HG03066 (cell line): ENCODE data around the gene POU3F1.

Experiments
- ATAC-seq: cut with Tn5 transposase; IDR thresholded peaks from one replicate; pipeline ENCODE4 v1.9.1; 2021; ENCODE audit warnings: low read depth; ENCODE audit not compliant: unreplicated experiment

POU3F1 gene

DNA sequence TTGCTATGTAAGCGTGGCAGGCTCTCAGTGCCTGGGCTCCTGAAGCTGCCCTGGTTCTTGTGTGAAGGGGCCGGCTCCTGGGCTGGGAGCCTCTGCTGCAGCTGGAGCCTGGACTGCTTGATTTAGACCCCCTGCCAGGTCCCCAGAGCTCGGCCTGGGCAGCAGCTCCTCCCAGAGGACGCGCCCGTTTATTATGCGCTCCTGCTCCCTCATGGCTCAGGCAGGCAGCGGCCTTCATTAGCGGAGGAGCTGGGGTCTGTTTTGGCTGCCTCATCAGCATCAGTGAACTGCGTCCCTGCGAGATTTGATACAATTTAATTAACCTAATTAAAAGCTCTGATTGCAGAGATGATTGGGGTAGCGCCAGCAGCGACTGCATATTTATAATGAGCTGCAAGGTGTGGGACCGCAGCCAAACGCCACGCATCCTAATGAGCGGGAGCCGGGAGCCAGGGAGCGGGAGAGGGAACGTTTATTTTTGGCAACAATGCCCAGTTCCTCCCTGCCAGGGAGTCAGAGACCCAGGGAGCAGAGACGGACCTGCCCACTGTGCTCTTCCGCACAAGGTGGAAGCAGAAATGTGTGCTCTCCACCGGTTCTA, 17.4 kb downstream of the POU3F1 start:
- no peak for ATAC-seq

GRCh38 chr1:38028671-38029070, 17.9 kb downstream of the POU3F1 start:
- ATAC-seq, result no peak

DNA sequence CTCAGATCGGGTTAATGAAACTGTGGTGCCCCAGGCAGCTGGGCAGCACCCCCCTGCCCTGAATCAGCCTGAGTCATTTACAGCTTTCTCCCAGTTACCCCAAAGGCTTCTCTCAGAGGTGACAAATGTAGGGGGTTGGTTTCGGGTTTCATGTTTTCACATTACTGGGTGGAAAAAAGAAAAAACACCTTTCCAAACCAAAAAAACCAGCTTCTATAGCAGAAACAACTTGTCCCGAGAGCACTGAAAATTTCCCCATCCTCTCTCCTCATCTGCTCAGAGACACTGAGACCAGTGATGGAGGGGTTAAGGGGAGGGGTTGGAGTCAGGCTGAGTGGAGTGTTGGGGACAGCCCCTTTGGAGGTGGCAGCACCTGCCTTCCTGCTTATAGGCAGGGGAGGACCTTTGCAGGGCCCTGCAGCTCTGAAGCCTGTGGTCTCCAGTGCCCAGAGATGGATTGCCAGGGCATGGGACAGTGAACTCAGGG, 18.4 kb downstream of the POU3F1 start:
- ATAC-seq, result peak; percentile 80

DNA sequence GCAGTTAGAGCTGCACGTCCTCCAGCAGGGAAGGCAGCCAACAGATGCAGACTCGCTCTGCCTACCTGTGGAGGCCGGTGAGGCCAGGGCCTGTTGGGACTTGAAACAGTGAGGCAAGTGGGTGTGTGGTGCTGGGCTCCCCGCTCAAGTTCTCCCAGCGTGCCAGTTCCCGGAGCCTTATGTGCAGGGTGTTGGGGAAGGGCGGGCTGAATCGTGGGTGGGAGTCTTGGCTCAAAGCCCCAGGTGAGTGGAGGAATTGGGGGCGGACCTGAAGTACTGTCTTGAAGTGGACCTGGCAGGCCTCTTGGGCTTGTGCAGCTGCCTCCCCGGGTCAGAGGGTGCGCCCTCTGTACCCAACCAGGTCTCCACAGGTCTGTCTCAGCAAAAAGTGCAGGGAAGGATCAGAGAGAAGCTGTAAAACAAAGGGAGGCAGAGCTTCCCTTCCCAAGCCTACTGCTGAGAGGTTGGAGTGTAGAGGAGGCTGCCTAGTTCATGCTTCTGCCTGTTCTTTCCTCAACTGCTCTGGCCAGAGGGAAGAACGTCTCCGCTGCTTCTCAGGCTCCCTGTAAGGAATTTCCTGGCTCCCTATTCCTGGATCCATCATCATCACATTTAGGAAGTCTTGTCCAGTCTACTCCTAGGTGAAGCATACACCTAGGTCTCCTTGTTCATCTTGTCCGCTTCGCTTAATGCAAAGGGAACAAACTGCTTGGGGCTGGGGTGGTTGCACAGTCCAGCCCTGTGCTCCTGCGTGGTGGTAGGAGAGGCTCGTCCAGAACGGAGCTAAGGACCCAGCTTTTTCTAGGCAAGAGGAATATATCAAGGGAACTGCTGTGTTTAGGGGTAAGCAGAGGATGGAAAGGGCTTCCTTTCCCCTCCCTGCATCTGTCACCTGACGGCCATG, 19.1 kb downstream of the POU3F1 start:
- no peak for ATAC-seq

DNA sequence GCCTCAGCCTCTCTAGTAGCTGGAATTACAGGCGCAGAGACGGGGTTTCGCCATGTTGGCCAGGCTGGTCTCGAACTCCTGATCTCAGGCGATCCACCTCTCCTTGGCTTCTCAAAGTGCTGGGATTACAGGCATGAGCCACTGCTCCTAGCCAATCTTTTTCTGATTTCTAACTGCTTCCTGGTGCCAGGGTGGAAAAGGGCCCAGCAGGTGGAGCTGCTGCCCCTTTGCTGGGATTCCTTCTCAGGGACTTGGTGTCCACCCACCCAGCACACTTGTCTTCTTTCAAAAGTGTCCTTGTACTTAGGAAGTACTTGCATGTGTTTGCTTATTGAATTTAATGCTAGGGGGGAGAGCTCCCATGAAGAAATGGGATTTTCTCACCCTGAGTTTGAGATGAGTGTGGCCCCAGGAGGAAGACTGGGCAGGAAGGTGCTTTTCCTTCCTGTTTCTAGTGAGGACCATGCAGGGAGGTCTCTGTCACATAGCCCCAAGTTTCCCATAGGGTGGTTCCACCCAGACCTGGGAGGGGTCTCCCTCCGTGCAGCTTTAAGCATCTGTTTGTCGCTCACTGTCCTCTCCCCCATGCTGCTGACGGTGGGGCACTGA, 19.9 kb downstream of the POU3F1 start:
- no peak for ATAC-seq

DNA sequence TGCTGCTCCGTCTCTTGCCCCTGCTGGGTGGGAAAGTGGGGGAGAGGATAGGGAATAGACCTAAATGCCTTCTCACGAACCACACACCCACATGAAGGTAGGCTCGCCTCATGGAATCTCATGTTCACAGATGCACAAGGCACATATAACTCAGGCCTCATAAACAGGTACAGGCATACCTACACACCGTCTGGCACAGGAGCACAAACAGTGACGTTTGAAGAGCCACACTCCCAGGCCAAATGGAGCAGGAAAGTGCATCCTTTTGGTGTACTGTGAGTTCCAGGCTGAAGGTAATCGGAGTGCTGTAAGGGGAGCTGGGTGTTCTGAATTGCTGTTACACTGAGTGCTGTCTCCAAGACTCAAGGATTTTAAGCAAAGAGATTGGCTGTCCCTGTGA, 20.9 kb downstream of the POU3F1 start:
- ATAC-seq, result no peak

DNA sequence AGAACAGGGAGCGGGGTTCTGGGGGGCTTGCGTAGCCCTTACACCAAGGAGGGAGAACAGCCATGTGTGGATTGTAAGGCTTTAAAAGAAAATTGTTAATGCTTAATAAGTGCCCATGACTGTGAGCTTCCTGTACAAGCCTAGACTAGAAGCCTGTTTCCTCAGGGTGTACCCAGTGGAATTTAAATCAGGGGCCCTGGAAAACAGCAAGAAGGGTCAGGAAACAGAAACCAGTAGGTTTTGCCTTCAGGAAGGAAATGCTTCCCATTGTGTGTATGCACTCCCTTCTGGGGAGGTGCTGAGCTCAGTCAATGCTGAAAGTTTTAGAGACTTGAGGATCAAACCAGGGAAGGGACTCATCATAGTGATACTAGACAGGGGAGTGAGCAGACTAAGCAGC, 21.4 kb downstream of the POU3F1 start:
- ATAC-seq, result no peak

DNA sequence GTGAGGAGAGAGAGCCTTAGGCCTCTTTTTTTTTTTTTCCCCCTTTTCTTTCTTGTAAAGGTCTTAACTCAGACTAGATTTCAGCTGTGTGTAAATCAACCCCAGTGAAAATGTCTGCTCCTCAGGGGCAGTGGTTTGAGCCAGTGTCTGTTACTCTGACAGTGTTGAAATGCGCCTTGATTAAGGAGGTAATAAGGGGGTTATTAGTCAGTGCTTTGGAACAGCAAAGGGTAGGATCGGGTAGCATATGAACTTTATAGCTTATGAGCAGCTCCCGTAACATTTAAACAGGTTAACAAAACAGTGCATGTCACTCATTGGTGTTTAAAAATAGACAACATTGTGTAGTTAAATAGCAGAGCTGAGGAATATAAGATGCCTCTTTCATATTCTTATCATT, 23.8 kb downstream of the POU3F1 start:
- no peak for ATAC-seq

DNA sequence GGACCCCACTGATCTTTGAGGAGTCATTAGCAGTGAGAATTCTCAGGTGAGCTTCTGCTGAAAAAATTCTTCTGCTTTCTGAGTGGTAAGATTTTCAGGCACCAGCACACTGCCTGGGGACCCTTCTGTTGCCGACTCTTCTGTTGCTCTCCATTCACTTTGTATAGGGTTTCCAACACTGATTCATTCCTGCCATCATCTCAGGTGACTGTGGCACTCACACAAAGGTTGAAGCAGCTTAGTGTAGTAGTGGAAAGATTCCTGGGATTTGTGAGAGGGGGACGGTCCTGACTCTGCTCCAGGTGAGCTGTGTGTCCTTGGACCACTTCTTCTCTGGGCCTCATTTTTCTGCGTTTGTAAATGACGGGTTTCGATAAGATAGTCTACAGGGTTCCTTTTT, 24.6 kb downstream of the POU3F1 start:
- no peak for ATAC-seq

- ATAC-seq, result no peak
Measured at GRCh38 chr1:38020396-38020795, 26.2 kb downstream of the POU3F1 start.

GRCh38 chr1:38018864-38019343, 27.7 kb downstream of the POU3F1 start:
- no peak for ATAC-seq

GRCh38 chr1:38015978-38016725, 30.4 kb downstream of the POU3F1 start:
- ATAC-seq, result no peak

- ATAC-seq, result no peak
Measured at GRCh38 chr1:38014724-38015424, 31.7 kb downstream of the POU3F1 start.

- ATAC-seq, result no peak
Measured at GRCh38 chr1:38014171-38014570, 32.4 kb downstream of the POU3F1 start.

DNA sequence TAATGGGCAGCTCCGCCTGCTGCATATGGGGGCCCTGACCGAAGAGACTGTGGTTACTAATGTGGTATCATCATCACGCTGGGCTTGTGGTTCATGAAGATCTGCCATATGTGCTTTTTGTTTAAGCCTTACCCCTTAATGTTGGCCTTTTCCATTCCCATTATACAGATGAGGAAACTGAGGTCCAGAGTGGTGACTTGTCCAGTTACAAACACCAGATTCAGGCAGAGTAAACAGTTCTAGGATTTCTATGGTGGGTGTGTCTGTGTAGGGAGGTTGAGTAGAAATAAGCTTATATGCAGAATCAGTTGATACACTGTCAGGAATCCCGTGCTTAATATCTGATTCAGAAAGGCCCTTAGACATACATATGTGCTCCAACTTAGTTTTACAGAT, 33.4 kb downstream of the POU3F1 start:
- no peak for ATAC-seq

GRCh38 chr1:38012363-38013226, 34.0 kb downstream of the POU3F1 start, which contains the start of gene UTP11:
Gene UTP11 (plus strand): TSS chr1:38012734. CDS start chr1:38012803, 69 bp downstream.
- peak; percentile 93 for ATAC-seq

DNA sequence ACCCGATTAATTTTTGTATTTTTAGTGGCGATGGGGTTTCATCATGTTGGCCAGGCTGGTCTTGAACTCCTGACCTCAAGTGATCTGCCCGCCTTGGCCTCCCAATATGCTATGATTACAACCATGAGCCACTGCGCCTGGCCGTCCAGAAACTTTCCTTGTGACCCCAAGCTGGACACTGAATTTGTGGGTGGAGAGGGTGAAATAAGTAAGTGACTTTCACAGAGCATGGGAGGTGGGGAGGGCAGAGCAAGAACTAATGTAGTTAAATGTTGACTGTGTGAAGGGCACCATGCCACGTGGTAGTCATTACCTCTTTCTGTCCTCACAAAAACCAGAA, 36.8 kb downstream of the POU3F1 start:
- no peak for ATAC-seq

GRCh38 chr1:38009088-38009840, 37.3 kb downstream of the POU3F1 start:
- ATAC-seq, result no peak
